GM21619 (cell line): ENCODE measurements around the gene OR51E2.

ENCODE experiments used
- ATAC-seq: cut with Tn5 transposase; IDR thresholded peaks from one replicate; pipeline ENCODE4 v1.9.1; 2021; ENCODE audit not compliant: unreplicated experiment

OR51E2 gene

DNA sequence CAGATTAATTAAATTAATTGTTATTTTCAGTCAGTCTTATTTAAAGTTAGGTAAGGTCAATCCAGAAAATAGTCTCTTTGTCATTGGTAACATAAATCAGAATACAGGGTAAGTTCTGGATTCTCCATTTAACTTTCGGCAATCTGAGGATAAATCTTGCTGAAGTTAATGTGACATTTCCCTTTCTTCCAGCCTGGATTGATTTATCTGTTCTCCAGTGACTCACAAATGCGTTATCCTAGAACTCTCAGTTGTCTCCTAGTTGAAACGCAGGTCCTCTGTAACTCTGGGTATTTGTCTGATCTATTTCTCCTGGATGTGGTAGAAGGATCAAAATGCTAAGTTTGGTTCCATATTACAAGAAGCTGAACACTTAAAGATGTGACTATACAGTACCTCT, 32.9 kb downstream of the OR51E2 start:
- no peak for ATAC-seq

DNA sequence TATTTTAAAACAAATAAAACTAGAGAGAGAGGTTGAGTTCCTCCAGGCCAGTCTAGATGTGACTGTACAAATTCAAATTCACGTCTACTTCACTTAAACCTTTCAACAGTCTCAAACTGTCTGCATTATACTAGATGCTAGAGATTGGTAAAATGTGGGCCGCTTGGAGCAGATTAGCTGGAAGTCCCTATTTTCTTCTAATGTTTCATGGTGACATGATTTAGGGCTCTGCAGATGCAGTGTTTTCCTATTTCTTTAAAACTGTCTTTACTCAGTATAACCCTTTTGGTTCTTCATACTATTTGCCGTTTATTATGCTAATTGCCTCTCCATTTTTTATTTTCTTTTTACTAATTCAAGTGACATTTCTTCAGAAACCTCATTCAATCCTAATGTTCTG, 33.5 kb downstream of the OR51E2 start:
- no peak for ATAC-seq

DNA sequence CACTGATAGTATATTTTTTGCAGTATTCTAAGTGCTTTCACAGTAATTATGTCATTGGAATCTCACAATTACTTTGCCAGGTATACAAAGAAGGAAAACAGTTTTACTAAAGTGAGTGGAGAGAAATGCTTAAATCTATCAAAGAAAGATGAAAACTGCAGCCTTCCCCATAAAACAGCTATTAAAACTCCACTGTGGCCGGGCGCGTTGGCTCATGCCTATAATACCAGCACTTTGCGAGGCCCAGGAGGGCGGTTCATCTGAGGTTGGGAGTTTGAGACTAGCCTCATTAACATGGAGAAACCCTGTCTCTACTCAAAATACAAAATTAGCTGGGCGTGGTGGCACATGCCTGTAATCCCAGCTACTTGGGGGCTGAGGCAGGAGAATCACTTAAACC, 34.8 kb downstream of the OR51E2 start:
- no peak for ATAC-seq

DNA sequence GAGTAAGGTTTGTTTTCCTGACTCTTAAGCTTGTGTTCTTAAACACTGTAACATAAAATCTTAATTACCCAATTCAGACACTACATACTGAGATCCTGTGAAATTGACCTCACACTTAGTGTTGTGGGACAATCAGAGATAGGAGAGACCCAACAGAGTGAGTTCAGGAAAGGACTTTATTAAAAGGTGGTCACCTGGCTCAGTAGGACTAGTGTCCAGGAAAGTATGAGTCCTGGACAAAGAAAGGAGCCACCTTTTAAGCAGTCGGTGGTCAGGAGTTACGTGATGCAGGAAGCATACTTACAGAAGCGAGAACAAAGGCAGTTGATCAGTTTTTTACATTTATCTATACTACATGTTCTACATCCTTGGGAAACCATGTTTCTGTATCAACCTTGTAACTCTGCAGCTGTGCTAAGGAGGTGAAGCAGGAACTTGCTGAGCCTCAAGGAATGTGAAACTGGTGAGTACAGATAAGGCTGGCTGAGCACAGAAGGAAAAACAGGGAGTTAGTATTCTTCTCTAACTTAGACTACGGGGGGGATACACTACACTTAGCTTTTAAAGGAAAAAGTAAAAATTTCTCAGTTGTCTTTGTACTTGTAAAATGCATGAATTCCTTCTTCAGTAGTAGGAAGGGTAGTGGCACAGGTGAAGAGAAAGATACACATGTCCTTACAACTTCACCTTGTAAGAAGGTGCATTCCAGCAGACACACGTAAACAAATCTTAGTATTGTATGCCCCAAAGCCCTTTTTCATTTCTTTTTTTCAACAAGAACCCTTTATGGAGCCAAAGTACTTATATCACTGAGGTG, 38.8 kb downstream of the OR51E2 start:
- ATAC-seq: no peak

DNA sequence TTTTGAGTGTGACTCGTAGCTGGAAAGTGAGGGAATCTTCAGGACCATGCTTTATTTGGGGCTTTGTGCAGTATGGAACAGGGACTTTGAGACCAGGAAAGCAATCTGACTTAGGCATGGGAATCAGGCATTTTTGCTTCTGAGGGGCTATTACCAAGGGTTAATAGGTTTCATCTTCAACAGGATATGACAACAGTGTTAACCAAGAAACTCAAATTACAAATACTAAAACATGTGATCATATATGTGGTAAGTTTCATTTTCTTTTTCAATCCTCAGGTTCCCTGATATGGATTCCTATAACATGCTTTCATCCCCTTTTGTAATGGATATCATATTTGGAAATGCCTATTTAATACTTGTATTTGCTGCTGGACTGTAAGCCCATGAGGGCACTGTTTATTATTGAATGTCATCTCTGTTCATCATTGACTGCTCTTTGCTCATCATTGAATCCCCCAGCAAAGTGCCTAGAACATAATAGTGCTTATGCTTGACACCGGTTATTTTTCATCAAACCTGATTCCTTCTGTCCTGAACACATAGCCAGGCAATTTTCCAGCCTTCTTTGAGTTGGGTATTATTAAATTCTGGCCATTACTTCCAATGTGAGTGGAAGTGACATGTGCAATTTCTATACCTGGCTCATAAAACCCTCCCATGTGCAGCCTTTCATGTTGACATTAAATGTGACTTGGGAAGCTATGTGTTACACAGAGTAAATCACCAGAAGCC, 42.9 kb downstream of the OR51E2 start:
- ATAC-seq: no peak

DNA sequence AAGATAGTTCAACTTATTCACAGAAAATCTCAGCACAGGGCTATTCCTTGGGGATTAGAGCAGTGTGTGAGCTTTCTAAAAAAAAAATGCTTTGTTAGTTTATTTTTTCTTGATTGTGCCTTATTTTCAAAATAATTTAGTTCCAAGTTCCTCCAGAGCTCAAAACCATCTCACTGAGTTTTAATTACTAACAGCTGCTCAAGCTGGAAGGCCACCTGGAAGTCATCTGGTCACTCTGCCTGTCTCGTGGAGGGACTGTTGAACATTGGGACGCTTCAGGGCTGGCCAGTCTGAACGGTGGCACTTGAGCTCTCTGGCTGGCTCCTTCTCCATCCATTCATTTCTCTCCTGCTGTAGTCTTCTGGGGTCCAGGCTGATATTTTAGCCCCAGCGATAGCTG, 49.9 kb downstream of the OR51E2 start:
- ATAC-seq: no peak

DNA sequence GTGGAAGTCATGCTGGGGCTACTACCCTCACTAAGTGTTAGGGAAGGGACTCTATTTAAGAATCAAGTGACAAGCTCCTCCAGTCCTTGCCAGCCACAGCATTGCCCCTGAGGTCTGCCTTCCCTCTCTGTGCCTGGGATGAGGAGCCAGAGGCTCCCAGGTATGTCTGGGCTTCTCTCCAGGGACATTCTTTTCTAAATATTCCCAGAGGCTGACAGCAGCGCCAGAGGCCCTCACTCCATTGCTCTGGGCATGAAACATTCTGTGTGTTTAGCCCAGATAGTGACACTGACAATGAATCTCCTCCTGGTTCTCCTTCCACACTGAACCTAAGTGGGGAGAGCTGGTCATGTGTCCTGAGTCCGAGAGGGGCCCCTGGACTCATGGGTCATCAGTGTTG, 51.7 kb downstream of the OR51E2 start:
- ATAC-seq: no peak

DNA sequence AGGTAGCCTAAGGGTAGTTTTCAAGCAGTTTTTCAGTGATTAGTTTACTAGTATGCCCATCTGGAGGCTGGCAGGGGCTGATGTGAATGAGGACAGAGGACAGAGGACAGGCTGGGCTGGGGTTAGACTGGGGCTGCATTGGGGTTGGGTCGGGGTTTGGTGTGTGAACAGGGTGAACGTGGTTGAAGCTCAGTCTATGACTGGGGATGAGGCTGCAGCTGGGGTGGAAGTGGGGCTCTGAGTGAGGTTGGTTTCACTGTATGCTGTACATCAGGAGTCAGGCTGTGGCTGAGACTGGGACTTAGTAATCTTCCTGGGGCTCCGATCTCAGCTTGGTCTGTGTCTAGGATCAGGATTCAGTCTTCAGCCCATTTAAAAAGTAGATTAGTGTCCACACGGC, 53.4 kb downstream of the OR51E2 start:
- ATAC-seq: no peak

DNA sequence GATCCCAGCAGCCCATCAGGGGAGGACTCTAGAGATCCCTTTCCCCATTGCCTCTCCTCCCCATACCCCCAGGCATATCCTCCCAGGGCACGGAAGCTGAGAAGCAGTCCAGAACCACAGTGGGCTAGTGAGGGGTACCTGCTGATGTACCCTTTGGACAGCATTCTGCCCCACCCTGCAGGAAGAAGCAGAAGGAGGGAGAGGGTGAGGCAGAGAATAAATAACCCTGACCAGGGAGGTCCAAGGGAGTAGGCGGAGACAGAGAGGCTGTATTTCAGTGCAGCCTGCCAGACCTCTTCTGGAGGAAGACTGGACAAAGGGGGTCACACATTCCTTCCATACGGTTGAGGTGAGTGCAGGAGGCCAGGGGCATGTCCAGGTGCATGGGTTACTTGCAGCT, 54.0 kb downstream of the OR51E2 start, which contains the start of gene OR51E1:
TSS of gene OR51E1 (plus strand) at position 301 of the 400 bp plus-strand sequence. CDS start 8,545 bp downstream, outside the sequence.
- no peak for ATAC-seq

DNA sequence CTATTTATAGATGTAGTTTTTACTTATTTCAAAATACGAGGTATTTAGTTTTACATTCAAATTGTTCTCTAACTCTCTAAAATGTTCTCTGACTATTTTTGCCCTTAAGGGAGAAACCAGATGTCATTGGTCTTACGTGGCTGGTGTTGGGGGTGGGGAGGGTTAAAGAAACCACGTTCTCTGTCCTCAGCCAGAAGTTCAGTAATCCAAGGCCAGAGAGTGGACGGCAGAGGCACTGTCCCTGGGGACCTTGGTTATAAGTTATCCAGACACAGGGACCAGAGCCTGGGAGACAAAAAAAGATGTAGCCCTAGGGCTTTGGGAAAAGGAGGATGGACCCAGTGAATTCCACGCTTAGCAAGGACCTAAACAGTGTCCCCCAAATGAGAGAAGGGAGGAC, 54.6 kb downstream of the OR51E2 start:
- ATAC-seq: no peak

DNA sequence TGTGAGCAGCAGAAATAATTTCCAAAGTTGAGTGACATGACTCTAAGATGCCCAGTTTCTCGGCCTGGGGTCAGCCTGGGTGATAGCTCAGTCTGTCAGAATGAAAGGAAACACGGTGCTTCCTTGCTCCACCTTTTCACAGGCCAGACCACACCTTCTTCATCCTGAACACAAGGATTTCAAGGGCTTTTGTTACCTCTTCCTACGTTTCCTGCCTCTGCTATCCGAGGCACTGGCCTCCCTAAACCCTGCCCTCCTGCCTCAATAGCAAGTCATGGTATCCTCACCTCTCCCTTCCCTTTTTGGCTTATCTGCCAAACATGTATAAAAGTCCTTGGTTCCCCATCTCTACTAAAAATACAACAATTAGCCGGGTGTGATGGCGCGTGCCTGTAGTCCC, 55.6 kb downstream of the OR51E2 start:
- ATAC-seq: no peak

DNA sequence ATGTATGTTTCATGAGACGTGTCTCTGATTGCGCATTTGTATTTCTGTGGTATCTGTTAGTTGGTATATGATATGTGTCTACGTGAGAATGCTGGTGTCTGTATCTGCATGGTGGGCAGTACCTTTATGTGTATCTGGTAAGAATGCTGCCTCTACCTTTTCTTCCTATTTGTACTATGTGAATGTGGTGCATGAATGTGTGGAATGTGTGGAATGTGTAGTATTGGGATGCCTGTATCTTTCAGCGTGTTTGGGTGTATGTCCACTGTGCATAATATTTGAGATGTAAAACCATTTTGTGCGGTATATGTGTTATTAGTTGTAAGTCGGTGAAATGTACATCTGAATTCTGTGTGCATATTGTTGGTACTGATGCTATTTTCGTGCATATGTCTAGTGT, 56.2 kb downstream of the OR51E2 start:
- no peak for ATAC-seq

DNA sequence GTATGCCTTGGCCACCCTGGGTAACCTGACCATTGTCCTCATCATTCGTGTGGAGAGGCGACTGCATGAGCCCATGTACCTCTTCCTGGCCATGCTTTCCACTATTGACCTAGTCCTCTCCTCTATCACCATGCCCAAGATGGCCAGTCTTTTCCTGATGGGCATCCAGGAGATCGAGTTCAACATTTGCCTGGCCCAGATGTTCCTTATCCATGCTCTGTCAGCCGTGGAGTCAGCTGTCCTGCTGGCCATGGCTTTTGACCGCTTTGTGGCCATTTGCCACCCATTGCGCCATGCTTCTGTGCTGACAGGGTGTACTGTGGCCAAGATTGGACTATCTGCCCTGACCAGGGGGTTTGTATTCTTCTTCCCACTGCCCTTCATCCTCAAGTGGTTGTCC, 57.7 kb downstream of the OR51E2 start:
- ATAC-seq: no peak

DNA sequence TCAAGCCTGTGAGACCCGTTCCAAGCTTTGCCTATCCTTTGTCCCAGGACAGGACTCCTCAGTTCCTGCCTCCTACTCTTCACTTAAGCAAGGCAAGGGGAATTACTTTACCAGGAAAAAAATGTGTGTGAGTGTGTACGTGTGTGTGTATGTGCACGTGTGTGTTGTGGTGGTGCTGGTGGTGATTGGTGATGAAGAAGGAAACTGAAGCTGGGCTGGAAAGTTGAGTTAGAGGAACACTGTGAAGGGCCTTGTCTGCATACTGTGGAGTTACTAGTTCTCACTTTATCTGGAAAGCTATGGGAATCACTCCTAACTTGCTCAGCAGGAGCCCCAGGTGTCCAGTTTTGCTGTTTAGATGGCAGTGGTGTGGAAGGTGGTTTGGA, 60.0 kb downstream of the OR51E2 start:
- ATAC-seq: no peak

DNA sequence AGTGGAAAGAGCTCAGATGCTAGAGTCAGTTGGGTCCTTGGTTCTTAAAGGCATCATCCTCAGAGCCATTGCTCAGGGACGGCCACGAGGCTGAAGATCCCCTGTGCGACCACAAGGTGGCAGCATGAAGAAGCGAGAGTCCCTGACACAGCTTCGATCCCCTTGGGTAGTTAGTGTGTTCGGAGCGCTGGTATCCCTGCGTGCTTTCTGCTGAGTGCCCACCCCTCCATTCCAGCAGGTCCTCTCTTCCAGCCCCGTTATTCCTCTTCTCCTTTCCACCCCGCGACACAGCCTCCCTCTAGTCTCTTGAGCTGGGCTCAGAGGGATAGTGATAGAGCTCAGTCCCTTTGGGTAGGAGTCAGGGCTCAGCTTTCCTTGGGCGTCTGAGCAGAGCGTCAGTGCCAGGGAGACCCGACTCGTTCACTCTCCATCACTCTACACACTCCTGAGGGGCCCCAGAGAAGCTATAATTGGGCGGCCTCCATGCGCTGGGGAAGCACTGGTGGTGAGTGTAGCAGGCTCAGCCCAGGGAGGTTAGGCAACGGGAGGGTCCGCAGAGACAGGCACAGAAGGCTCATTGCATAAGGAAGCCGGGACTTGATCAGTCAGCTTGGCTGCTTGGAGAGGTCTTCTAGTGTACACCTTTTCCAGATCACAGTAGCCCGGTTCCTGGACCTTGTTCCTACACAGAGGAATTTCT, 60.5 kb downstream of the OR51E2 start, which contains the start of gene OR51D1:
TSS of gene OR51D1 (plus strand) at position 516 of the 700 bp plus-strand sequence. CDS start 2,314 bp downstream, outside the sequence.
- ATAC-seq: peak; percentile 96

DNA sequence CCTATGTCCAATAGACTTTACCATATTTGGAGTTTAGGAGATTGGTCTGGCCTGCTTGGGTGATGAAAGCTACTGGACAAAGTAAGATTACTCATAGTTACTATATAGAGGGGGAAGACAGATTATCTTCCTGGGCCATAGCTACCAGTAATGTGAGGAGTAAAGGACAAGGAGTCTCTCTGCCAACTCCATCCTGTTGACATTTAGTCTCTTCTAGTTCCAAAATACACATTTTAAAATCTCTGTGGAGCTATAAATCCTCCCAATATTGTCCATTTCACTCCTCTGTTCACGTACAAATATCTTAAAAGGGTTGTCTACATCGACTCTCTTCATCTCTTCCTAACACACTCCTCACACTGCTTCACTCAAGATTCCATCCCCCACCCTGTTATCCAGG, 61.5 kb downstream of the OR51E2 start:
- ATAC-seq: no peak
